OCI-LY7 (cell line): ENCODE data around the gene CORIN. TPM values are rescaled to one million over a fixed set of nuclear protein-coding genes. Genes with fewer than 3 reads are reported as not detected.

Source experiments
- BruUV-seq: library from RNA; stranded (reverse); fragments of 400-500 nt; replicated peaks from 2 replicates; lab custom pipeline; 2021; lab: Mats Ljungman, UMichigan
- CTCF ChIA-PET: fragments of 300-600 bp; sonication (Branson Sonifier 250); formaldehyde crosslinking; loops from one replicate; lab custom pipeline; 2022; ENCODE audit warnings: antibody characterized with exemption; ENCODE audit not compliant: unreplicated experiment; lab: Charles Lee
- POLR2A ChIA-PET: fragments of 300-600 bp; sonication (Branson Sonifier 250); formaldehyde crosslinking; loops from one replicate; lab custom pipeline; 2022; ENCODE audit warnings: antibody characterized with exemption; lab: Charles Lee
- DNase-seq: peaks from one replicate; pipeline ENCODE4 v3.0.0-alpha.2; 2015; ENCODE audit warnings: low spot score
- H2AFZ ChIP-seq: fragments of 200-600 bp; sonication (generic), shearing (Covaris generic); 2 replicates; pipeline ENCODE4 v1.6.1; 2014; ENCODE audit warnings: mild to moderate bottlenecking, antibody characterized with exemption, low read length, moderate library complexity
- H3K27ac ChIP-seq: fragments of 200-600 bp; sonication (generic); 2 replicates; pipeline ENCODE4 v1.5.1; 2014; ENCODE audit warnings: mixed run types, low read depth, mild to moderate bottlenecking, moderate library complexity, low read length, inconsistent platforms; ENCODE audit not compliant: poor library complexity, severe bottlenecking
- H3K36me3 ChIP-seq: fragments of 200-600 bp; sonication (generic); 2 replicates; pipeline ENCODE4 v1.6.1; 2014; ENCODE audit warnings: mild to moderate bottlenecking, antibody characterized with exemption, low read length, moderate library complexity, mixed read lengths; ENCODE audit not compliant: insufficient read depth
- H3K4me1 ChIP-seq: fragments of 200-600 bp; sonication (generic); 2 replicates; pipeline ENCODE4 v1.5.1; 2014; ENCODE audit warnings: mild to moderate bottlenecking, low read length; ENCODE audit not compliant: insufficient read depth, poor library complexity, severe bottlenecking
- H3K4me2 ChIP-seq: fragments of 200-600 bp; sonication (generic); 2 replicates; pipeline ENCODE4 v1.6.1; 2014; ENCODE audit warnings: mild to moderate bottlenecking, low read length
- H3K4me3 ChIP-seq: fragments of 200-600 bp; sonication (generic); 2 replicates; pipeline ENCODE4 v1.5.1; 2014; ENCODE audit warnings: mild to moderate bottlenecking, low read depth, low read length; ENCODE audit not compliant: poor library complexity, severe bottlenecking
- H3K79me2 ChIP-seq: fragments of 200-600 bp; sonication (generic); 2 replicates; pipeline ENCODE4 v1.6.1; 2016; ENCODE audit warnings: low read depth, mild to moderate bottlenecking, low read length, moderate library complexity, mixed read lengths; ENCODE audit not compliant: insufficient read depth
- H3K9me2 ChIP-seq: fragments of 200-600 bp; sonication (generic); 2 replicates; pipeline ENCODE4 v1.6.1; 2016; ENCODE audit warnings: mild to moderate bottlenecking, low read length, mixed read lengths; ENCODE audit not compliant: insufficient read depth
- H3K9me3 ChIP-seq: fragments of 200-600 bp; sonication (generic); 2 replicates; pipeline ENCODE4 v1.6.1; 2014; ENCODE audit warnings: mild to moderate bottlenecking, mixed run types, low read length, mixed read lengths
- H4K20me1 ChIP-seq: fragments of 200-600 bp; sonication (generic); 2 replicates; pipeline ENCODE4 v1.6.1; 2014; ENCODE audit warnings: mild to moderate bottlenecking, antibody characterized with exemption, low read length, moderate library complexity, mixed read lengths; ENCODE audit not compliant: insufficient read depth
- CTCF ChIP-seq: fragments of 200-600 bp; sonication (generic); conservative IDR thresholded peaks from 2 replicates; pipeline ENCODE4 v1.5.1; 2014; ENCODE audit warnings: mild to moderate bottlenecking, antibody characterized with exemption, low read length, moderate library complexity, mixed read lengths
- EZH2phosphoT487 ChIP-seq: fragments of 200-600 bp; sonication (generic); IDR thresholded peaks from 2 replicates; pipeline ENCODE4 v1.6.1; 2018; ENCODE audit warnings: low read depth, borderline replicate concordance, mild to moderate bottlenecking, mixed run types, antibody characterized with exemption, low read length, moderate library complexity, mixed read lengths
- intact Hi-C: fragments of 100-400 bp; cut with micrococcal nuclease; formaldehyde crosslinking; loops from one replicate; pipeline ENCODE4 v1.10.0; 2022; ENCODE audit not compliant: unreplicated experiment
- total RNA-seq, 2 experiments: library from RNA; depleted of rRNA in 1 of 2; stranded (reverse); fragments of >200 nt in 1 of 2; shearing (Covaris generic) in 1 of 2; gene quantifications; 2 replicates each; pipeline ENCODE4 v1.2.3, GENCODE V29; 2014 to 2022

Gene CORIN
- total RNA-seq, 2 experiments from 2014 or later = 0.40 TPM; not detected in 1

GRCh38 chr4:47750788-47751187 lies 87.1 kb downstream of the CORIN start:
- no peak for DNase-seq
- Histone ChIP-seq H3K4me2 (no peak overlapping the region), H3K9me2 (no peaks in the 10 kb centered on the region), H3K79me2 (no peaks in the 10 kb centered on the region), H3K4me1 (no peaks in the 10 kb centered on the region), H3K9me3 (0 out of 2 replicates have a peak, but pooled peaks cover 7% of the 10 kb centered on the region), H4K20me1 (no peaks in the 10 kb centered on the region), H3K27ac (no peak overlapping the region), H3K4me3 (no peak overlapping the region), H2AFZ (no peak overlapping the region), H3K36me3 (no peaks in the 10 kb centered on the region)
- no peak for TF ChIP-seq CTCF
- no peak for TF ChIP-seq EZH2phosphoT487
- POLR2A ChIA-PET = no interaction called here
- intact Hi-C loops = no loop called here
- CTCF ChIA-PET = no interaction called here
- BruUV-seq = no TSS peak

- no TSS peak for BruUV-seq
- DNase-seq = no peak
- Histone ChIP-seq H3K4me1 (no peaks in the 10 kb centered on the region), H4K20me1 (no peaks in the 10 kb centered on the region), H3K4me2 (no peak overlapping the region), H3K9me3 (0 out of 2 replicates have a peak, but pooled peaks cover 7% of the 10 kb centered on the region), H3K27ac (no peak overlapping the region), H3K79me2 (no peaks in the 10 kb centered on the region), H3K36me3 (no peaks in the 10 kb centered on the region), H2AFZ (no peak overlapping the region), H3K9me2 (no peaks in the 10 kb centered on the region), H3K4me3 (no peak overlapping the region)
- CTCF ChIA-PET = no interaction called here
- TF ChIP-seq CTCF (no peak), EZH2phosphoT487 (no peak)
- intact Hi-C loops = no loop called here
- POLR2A ChIA-PET = no interaction called here
Observed at GRCh38 chr4:47749858-47750257, 88.0 kb downstream of the CORIN start.

GRCh38 chr4:47749060-47749459 lies 88.8 kb downstream of the CORIN start:
- BruUV-seq = no TSS peak
- H3K79me2 ChIP-seq = no peaks in the 10 kb centered on the region

More at GRCh38 chr4:47749060-47749459, 88.8 kb downstream of the CORIN start:
- Histone ChIP-seq H3K36me3 (no peaks in the 10 kb centered on the region), H3K4me3 (no peak overlapping the region), H2AFZ (no peak overlapping the region), H3K9me3 (0 out of 2 replicates have a peak, but pooled peaks cover 7% of the 10 kb centered on the region), H3K4me1 (no peaks in the 10 kb centered on the region), H4K20me1 (no peaks in the 10 kb centered on the region), H3K4me2 (no peak overlapping the region), H3K27ac (no peak overlapping the region), H3K9me2 (no peaks in the 10 kb centered on the region)
- no peak for DNase-seq
- POLR2A ChIA-PET = no interaction called here
- CTCF ChIA-PET = no interaction called here
- TF ChIP-seq EZH2phosphoT487 (no peak), CTCF (no peak)
- intact Hi-C loops = no loop called here
